Kidney glomerular epithelial cell (primary cell): Measurements from ENCODE around the gene LSM14B.
A peak's percentile ranks its signal among the peaks of the same experiment; 100 is the strongest.

Experiments used
- DNase-seq: peaks from one replicate; lab custom pipeline; 2025; lab: John Stamatoyannopoulos, UW

Gene LSM14B

GRCh38 chr20:62164879-62165761, 42.8 kb downstream of the LSM14B start:
- DNase-seq, result no peak

GRCh38 chr20:62165762-62166399, 43.6 kb downstream of the LSM14B start:
- no peak for DNase-seq

- DNase-seq, result no peak
Observed at GRCh38 chr20:62167474-62167873, 45.2 kb downstream of the LSM14B start.

- no peak for DNase-seq
Observed at GRCh38 chr20:62168061-62168460, 45.8 kb downstream of the LSM14B start.

- DNase-seq, result no peak
Observed at GRCh38 chr20:62168890-62169435, 46.7 kb downstream of the LSM14B start.

GRCh38 chr20:62170536-62170935, 48.3 kb downstream of the LSM14B start:
- DNase-seq, result no peak

- no peak for DNase-seq
Observed at GRCh38 chr20:62171245-62171644, 49.0 kb downstream of the LSM14B start.

- DNase-seq, result no peak
Observed at GRCh38 chr20:62172666-62173065, 50.4 kb downstream of the LSM14B start.

GRCh38 chr20:62174021-62174804, 51.9 kb downstream of the LSM14B start:
- DNase-seq, result no peak

GRCh38 chr20:62174870-62175624, 52.8 kb downstream of the LSM14B start:
- no peak for DNase-seq

- no peak for DNase-seq
Observed at GRCh38 chr20:62175711-62176110, 53.4 kb downstream of the LSM14B start.

GRCh38 chr20:62176866-62177265, 54.6 kb downstream of the LSM14B start:
- DNase-seq, result no peak

GRCh38 chr20:62177307-62177706, 55.0 kb downstream of the LSM14B start:
- no peak for DNase-seq

- no peak for DNase-seq
Observed at GRCh38 chr20:62178316-62179161, 56.3 kb downstream of the LSM14B start.

- DNase-seq, result no peak
Observed at GRCh38 chr20:62179162-62179504, 56.9 kb downstream of the LSM14B start.

GRCh38 chr20:62181808-62182207, 59.5 kb downstream of the LSM14B start:
- DNase-seq, result no peak

- DNase-seq, result peak; percentile 91
Observed at GRCh38 chr20:62182469-62183425, 60.5 kb downstream of the LSM14B start, which contains the start of gene MTG2. Gene MTG2, plus strand, starts transcription at chr20:62183028. Its CDS starts 10,393 bp downstream, at chr20:62193421.

- no peak for DNase-seq
Observed at GRCh38 chr20:62183426-62184142, 61.3 kb downstream of the LSM14B start.
